K562 (cell line): Measurements from ENCODE around the gene SLC36A1. TPM values are rescaled to one million over a fixed set of nuclear protein-coding genes. Genes with fewer than 3 reads are reported as not detected.

Source experiments
- ATF7 ChIP-seq: fragments of 450-650 bp; IDR thresholded peaks from 2 replicates; pipeline ENCODE4 v1.7.1; 2014; ENCODE audit warnings: mild to moderate bottlenecking, moderate library complexity
- DACH1 ChIP-seq: fragments of 450-650 bp; IDR thresholded peaks from 2 replicates; pipeline ENCODE4 v1.6.1; 2018; ENCODE audit not compliant: partially characterized antibody
- ETV5 ChIP-seq: sonication (generic); formaldehyde crosslinking; IDR thresholded peaks from 2 replicates; pipeline ENCODE4 v1.4.0; 2020; ENCODE audit warnings: low read depth, mild to moderate bottlenecking, missing genetic modification reagents
- HMGN3 ChIP-seq: IDR thresholded peaks from 2 replicates; pipeline ENCODE4 v1.6.1; 2011; ENCODE audit warnings: borderline replicate concordance, low read depth, mild to moderate bottlenecking, mixed read lengths, low read length; ENCODE audit not compliant: insufficient read length; ENCODE audit errors: extremely low read depth
- TSHZ1 ChIP-seq: fragments of 250-450 bp; sonication (Bioruptor Pico); IDR thresholded peaks from 2 replicates; pipeline ENCODE4 v1.4.0; 2020; ENCODE audit warnings: mild to moderate bottlenecking, moderate library complexity
- ZBED1 ChIP-seq: IDR thresholded peaks from 2 replicates; pipeline ENCODE4 v1.6.1; 2014
- ZBTB26 ChIP-seq: fragments of 450-650 bp; formaldehyde crosslinking; IDR thresholded peaks from 2 replicates; pipeline ENCODE4 v1.4.0; 2022; ENCODE audit warnings: missing genetic modification characterization
- ZBTB7A ChIP-seq: IDR thresholded peaks from 2 replicates; pipeline ENCODE4 v1.6.1; 2011; ENCODE audit warnings: low read depth, mild to moderate bottlenecking, low read length, moderate library complexity, borderline replicate concordance; ENCODE audit not compliant: control insufficient read depth
- ZBTB8A ChIP-seq: fragments of 450-650 bp; IDR thresholded peaks from 2 replicates; pipeline ENCODE4 v1.6.1; 2018; ENCODE audit warnings: mild to moderate bottlenecking, moderate library complexity; ENCODE audit not compliant: partially characterized antibody
- ZKSCAN8 ChIP-seq: fragments of 200-800 bp; sonication (Bioruptor generic); IDR thresholded peaks from 2 replicates; pipeline ENCODE4 v1.6.1; 2016; ENCODE audit warnings: missing genetic modification characterization, missing compliant biosample characterization
- ZNF407 ChIP-seq: fragments of 450-650 bp; IDR thresholded peaks from 2 replicates; pipeline ENCODE4 v1.6.1; 2016; ENCODE audit warnings: low read depth
- ZNF431 ChIP-seq: sonication (generic); formaldehyde crosslinking; IDR thresholded peaks from 2 replicates; pipeline ENCODE4 v1.8.0; 2022; ENCODE audit warnings: mild to moderate bottlenecking, missing genetic modification reagents
- ZNF561 ChIP-seq: fragments of 450-650 bp; formaldehyde crosslinking; conservative IDR thresholded peaks from 2 replicates; pipeline ENCODE4 v1.4.0; 2020; ENCODE audit warnings: mild to moderate bottlenecking, moderate library complexity
- ZNF639 ChIP-seq, 2 experiments: fragments of 200-800 bp in 1 of 2; sonication (Bioruptor generic) in 1 of 2; sonication (generic) in 1 of 2; formaldehyde crosslinking in 1 of 2; IDR thresholded peaks in 1 of 2; conservative IDR thresholded peaks in 1 of 2; 2 replicates each; pipeline versions ENCODE4 v1.5.0 to v1.6.1; 2016 to 2020; ENCODE audit warnings: missing compliant biosample characterization in 1 of 2, missing genetic modification characterization in 1 of 2, missing genetic modification reagents in 1 of 2
- polyA plus RNA-seq, 8 experiments: library from polyadenylated mRNA; depleted of rRNA in 4 of 8; stranded (reverse) in 5 of 8; unstranded in 3 of 8; fragments of >200 nt; fragmentation: Nextera tagmentation in 2 of 8; fragmentation: Illumina TruSeq in 1 of 8; extraction: Ambion mirVana in 2 of 8; extraction: Trizol in 1 of 8; gene quantifications; 2 replicates each; pipeline versions ENCODE4 v1.2.1 to v1.2.3, GENCODE V29; 2011 to 2014; ENCODE audit warnings: inconsistent platforms in 1 of 8, missing spikeins in 1 of 8
- total RNA-seq, 7 experiments: library from RNA; depleted of rRNA in 6 of 7; stranded (reverse); fragments of >200 nt in 6 of 7; fragmentation: Illumina TruSeq in 2 of 7; extraction: Trizol in 2 of 7; gene quantifications; 2 replicates each; pipeline versions ENCODE4 v1.2.1 to v1.2.3, GENCODE V29; 2011 to 2021; ENCODE audit warnings: low replicate concordance in 1 of 7

The SLC36A1 gene
- total and polyA plus RNA-seq, 9 of the 15 experiments (the other 6 are each of a cell fraction or from before 2014, with no cell fraction given): 1.6 to 8.4 (median 4.6) TPM

GRCh38 chr5:151465476-151465875 is 18.1 kb downstream of the SLC36A1 start (continued):
- TF ChIP-seq ZNF561 (CRISPR knock-in tag) (no peak), ZKSCAN8 (CRISPR knock-in tag) (no peak; the same call in 1 of the 2 replicates), ETV5 (no peak), DACH1 (no peak), ZNF407 (no peak), ZBED1 (no peak), ZNF431 (CRISPR knock-in tag) (no peak), HMGN3 (no peak), ATF7 (no peak), ZBTB8A (no peak), TSHZ1 (CRISPR knock-in tag) (no peak), ZNF639 (CRISPR knock-in tag; conservative IDR thresholded peaks at IDR 0.05 in 1 of 2, IDR thresholded peaks at IDR 0.05 in 1 of 2) (no peak), ZBTB7A (no peak), ZBTB26 (no peak)
